ENCODE results near the gene SMCHD1.

Gene SMCHD1

DNA sequence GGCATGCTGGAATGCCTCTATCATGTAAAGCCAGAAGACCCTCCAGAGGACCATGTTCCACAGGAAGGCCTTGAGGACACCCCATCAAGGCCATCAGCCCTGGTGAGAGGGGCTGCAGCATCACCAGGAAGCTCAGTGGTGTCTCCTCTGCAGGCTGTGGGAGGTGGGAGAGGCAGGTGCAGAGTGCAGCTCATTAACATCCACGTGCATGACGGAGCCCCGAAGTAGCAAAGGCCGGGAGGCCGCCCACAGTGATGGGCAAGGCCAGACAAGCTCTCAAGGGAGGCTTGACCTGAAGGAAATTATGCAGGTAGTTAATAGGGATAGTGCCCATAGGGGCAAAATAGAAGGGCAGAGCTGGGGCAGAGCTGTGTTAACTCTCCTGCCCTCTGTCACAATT lies 30.3 kb upstream of the SMCHD1 start:
- no peak for DNase-seq (ENCODE audit: extremely low read depth, low read depth)
- TF ChIP-seq, protein P1, sequence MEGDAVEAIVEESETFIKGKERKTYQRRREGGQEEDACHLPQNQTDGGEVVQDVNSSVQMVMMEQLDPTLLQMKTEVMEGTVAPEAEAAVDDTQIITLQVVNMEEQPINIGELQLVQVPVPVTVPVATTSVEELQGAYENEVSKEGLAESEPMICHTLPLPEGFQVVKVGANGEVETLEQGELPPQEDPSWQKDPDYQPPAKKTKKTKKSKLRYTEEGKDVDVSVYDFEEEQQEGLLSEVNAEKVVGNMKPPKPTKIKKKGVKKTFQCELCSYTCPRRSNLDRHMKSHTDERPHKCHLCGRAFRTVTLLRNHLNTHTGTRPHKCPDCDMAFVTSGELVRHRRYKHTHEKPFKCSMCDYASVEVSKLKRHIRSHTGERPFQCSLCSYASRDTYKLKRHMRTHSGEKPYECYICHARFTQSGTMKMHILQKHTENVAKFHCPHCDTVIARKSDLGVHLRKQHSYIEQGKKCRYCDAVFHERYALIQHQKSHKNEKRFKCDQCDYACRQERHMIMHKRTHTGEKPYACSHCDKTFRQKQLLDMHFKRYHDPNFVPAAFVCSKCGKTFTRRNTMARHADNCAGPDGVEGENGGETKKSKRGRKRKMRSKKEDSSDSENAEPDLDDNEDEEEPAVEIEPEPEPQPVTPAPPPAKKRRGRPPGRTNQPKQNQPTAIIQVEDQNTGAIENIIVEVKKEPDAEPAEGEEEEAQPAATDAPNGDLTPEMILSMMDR (IDR thresholded peaks at IDR 0.05; ENCODE audit: low read depth, low read length) = no peak

DNA sequence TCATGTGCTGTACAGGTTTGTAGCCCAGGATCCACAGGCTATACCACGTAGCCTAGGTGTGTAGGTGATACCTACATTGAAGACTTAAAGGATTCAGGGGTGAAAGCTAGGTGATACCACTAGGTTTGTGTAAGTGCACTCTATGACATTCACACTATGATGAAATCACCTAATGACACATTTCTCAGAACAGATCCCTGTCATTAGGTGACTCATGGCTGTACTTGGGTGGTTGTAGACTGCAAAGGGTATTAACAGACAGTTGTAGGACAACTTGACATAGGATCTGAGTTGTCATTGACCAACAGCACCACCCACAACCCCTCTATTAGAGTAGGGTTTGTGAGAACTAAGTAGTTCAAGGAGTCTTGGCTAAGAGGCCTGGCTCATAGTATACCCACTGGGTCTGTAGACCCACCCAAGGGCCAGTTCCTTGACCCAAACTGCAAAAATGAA lies 27.7 kb upstream of the SMCHD1 start:
- DNase-seq (ENCODE audit: extremely low read depth, low read depth) = no peak
- TF ChIP-seq, protein P1 (IDR thresholded peaks at IDR 0.05; ENCODE audit: low read depth, low read length) = no peak

DNA sequence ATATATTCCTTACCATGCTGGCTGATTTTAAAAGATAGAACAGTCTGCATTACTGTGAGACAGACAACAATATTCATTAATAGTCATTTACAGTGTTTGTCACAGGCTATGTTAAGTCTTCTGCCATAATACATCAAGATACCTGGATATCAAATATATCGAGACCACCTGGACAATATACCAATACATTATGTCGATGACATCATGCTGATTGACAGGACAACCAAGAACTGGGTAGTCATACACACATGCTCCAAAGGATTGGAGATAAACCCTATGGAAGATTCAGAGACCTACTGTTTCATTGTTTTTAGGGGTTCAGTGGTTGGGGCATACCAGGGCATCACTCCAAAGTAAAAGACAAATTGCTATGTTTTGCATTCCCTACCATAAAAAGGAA lies 26.5 kb upstream of the SMCHD1 start:
- TF ChIP-seq, protein P1 (IDR thresholded peaks at IDR 0.05; ENCODE audit: low read depth, low read length) = no peak
- DNase-seq (ENCODE audit: extremely low read depth, low read depth) = no peak

DNA sequence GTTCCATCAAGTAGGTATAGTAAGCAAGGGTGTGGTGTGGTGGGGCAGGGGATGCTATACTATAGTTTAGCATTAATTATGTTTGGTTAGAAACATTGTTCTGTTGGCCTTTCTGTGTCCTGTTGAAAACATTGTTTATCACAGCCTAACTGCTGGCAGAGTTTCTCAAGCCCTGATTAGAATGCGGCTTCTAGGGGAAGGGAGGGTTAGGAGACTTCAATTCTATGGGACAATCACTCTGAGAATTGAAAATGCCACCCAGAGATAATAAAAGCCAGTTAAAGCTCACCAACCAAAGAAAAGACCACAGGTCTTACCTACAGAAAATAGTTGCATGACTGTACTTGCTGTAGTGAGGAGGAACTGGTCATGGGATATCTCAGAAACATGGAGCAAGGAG lies 19.9 kb upstream of the SMCHD1 start:
- DNase-seq (ENCODE audit: extremely low read depth, low read depth) = no peak
- TF ChIP-seq, protein P1 (IDR thresholded peaks at IDR 0.05; ENCODE audit: low read depth, low read length) = no peak

DNA sequence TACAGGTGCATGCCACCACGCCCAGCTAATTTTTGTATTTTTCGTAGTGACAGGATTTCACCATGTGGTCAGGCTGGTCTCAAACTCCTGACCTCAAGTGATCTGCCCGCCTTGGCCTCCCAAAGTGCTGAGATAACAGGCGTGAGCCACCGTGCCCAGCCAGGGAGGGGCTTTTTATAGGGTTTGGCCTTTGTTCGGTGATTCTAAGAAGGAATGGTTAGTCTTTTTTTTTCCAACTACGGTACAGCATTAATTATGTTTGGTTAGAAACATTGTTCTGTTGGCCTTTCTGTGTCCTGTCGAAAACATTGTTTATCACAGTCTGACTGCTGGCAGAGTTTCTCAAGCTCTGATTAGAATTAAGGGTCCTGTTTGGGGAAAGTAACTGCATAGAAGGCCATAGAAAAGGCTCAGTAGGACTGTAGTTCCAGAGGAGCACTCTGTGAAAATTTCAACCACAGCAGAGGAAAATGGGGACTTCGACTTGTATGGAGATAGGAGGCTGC lies 19.3 kb upstream of the SMCHD1 start:
- TF ChIP-seq, protein P1 (IDR thresholded peaks at IDR 0.05; ENCODE audit: low read depth, low read length) = no peak
- DNase-seq (ENCODE audit: extremely low read depth, low read depth) = no peak

DNA sequence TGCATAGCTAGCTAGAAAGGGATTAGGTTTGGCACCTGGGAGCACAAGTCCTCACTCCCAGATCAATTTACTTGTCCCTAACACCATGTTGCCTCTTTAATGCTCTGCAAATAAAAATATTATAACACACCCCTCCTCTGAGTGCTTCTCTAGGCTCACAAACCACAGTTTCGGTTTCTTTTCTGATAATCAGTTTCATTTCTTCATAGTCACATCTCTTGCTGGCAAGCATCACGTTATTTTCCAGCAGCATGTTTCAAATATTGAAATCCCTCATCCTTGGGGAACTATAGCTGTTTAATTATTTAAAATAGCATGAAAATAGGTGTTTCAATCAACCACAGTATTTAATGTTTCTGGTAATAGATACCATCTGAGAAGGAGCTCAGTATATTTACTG lies 13.9 kb upstream of the SMCHD1 start:
- DNase-seq (ENCODE audit: extremely low read depth, low read depth) = no peak

DNA sequence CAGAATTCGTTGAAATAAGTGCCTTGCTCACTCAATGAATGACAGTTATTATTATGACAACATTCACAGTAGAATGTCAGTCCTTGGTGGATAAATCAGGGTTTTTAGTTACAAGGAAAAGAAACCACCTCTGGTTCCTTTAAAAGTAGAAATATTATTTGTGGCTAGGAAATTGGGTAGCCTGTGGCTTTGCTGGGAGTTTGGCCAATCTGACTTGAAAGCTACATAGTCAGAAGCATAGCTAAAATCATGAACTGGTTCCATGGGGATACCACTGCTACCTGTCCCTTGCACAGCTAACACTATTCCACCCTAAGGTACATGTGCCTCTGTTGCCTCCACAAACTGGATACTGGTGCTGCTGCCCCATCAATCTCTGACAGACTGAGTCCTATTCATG lies 12.8 kb upstream of the SMCHD1 start:
- no peak for DNase-seq (ENCODE audit: extremely low read depth, low read depth)
- TF ChIP-seq, protein P1 (IDR thresholded peaks at IDR 0.05; ENCODE audit: low read depth, low read length) = no peak

More for the DNA sequence above, 13.9 kb upstream of the SMCHD1 start:
- TF ChIP-seq, protein P1 (IDR thresholded peaks at IDR 0.05; ENCODE audit: low read depth, low read length) = no peak
